GM19463 (cell line): ENCODE results near the gene OR52E8.

Experiments used
- ATAC-seq: cut with Tn5 transposase; IDR thresholded peaks from one replicate; pipeline ENCODE4 v1.9.1; 2021; ENCODE audit warnings: mild to moderate bottlenecking, moderate library complexity; ENCODE audit not compliant: unreplicated experiment

OR52E8 gene

DNA sequence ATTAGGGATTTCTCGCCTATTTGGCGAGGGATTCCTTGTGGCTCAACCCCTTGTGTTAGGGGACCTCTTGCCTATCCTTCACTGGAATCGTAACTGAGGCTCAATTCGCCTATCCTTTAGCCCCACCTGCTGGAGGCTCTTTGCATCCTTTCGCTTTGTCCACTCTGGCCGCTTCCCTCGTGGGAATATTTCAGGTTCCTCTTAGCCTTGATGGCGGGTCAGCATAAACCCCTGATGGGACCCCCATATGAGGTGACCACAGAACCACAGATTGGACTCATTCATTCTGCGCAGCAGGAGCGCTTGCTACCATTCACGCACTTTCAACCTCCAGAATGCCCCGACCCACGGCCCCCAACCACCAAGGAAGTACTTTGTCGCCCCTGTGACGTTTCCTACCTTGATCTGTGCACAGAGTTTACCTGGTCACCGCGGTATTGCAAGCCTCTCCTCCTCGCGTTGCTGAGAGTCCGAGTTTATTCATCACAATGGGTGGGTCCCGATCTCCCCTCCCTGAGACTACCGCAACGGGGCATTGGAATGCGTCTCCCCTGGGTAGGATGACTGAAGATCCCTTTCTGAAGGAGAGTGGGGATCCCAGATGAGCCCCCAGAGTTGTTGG, 48.9 kb downstream of the OR52E8 start, which contains the start of gene OR52N2:
OR52N2 (plus strand) TSS at position 425 of the 622 bp plus-strand sequence. CDS start 11,412 bp downstream, outside the sequence.
- ATAC-seq = peak; percentile 85

DNA sequence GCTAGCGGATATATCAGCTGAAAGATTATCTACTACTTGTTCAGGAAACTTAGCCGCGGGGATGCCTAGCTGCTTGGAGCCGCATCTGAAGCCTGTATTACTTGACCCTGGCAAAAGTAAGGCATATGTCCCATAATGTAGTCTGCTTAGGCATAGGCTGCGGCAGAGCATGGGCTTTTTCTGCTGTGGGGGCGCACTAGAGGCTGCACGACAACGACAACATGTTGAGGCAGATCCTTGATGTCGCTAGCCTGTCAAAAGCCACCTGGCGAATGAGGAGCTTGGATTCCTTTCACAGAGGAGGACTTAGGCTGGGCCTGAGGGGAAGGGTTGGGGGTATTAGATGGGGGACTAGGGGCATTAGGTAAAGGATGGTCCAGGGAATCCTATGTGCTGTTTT, 49.9 kb downstream of the OR52E8 start:
- ATAC-seq = peak; percentile 42
